ENCODE data around the gene ZNF774.
"Not testable (repeated sequence)": the region's sequence is repeated elsewhere in the genome, so short reads cannot be mapped to it uniquely, and the experiment has no call there.

ZNF774 gene

GRCh38 chr15:90345857-90346256 is 6.2 kb upstream of the ZNF774 start:
- no peak for DNase-seq (ENCODE audit: low read depth in 2 of 2)

- DNase-seq (ENCODE audit: low read depth in 2 of 2) = not testable (repeated sequence)
Observed at GRCh38 chr15:90347431-90348065, 4.5 kb upstream of the ZNF774 start.

- no peak for DNase-seq (ENCODE audit: low read depth in 2 of 2)
Observed at GRCh38 chr15:90348456-90348855, 3.6 kb upstream of the ZNF774 start.

- no peak for DNase-seq (ENCODE audit: low read depth in 2 of 2)
Observed at GRCh38 chr15:90349072-90349471, 3.0 kb upstream of the ZNF774 start.

- no peak for DNase-seq (ENCODE audit: low read depth in 2 of 2)
Observed at GRCh38 chr15:90349821-90350220, 2.3 kb upstream of the ZNF774 start.

GRCh38 chr15:90351479-90352106 is 491 bp upstream of the ZNF774 start:
- DNase-seq (ENCODE audit: low read depth in 2 of 2) = no peak

GRCh38 chr15:90354986-90355385 is 2.9 kb downstream of the ZNF774 start:
- DNase-seq (ENCODE audit: low read depth in 2 of 2) = no peak

- no peak for DNase-seq (ENCODE audit: low read depth in 2 of 2)
Observed at GRCh38 chr15:90358124-90359033, 6.3 kb downstream of the ZNF774 start.

GRCh38 chr15:90360746-90361145 is 8.7 kb downstream of the ZNF774 start:
- no peak for DNase-seq (ENCODE audit: low read depth in 2 of 2)

GRCh38 chr15:90362936-90363212 is 10.8 kb downstream of the ZNF774 start:
- DNase-seq (ENCODE audit: low read depth in 2 of 2) = no peak

GRCh38 chr15:90364251-90364650 is 12.2 kb downstream of the ZNF774 start:
- no peak for DNase-seq (ENCODE audit: low read depth in 2 of 2)

GRCh38 chr15:90365414-90366055 is 13.5 kb downstream of the ZNF774 start:
- DNase-seq (ENCODE audit: low read depth in 2 of 2) = no peak

GRCh38 chr15:90367576-90367975 is 15.5 kb downstream of the ZNF774 start:
- DNase-seq (ENCODE audit: low read depth in 2 of 2) = no peak

- no peak for DNase-seq (ENCODE audit: low read depth in 2 of 2)
Observed at GRCh38 chr15:90375071-90375470, 23.0 kb downstream of the ZNF774 start.

GRCh38 chr15:90376789-90377188 is 24.7 kb downstream of the ZNF774 start:
- peak; percentile 15 to 29 for DNase-seq (ENCODE audit: low read depth in 2 of 2)

- DNase-seq (ENCODE audit: low read depth in 2 of 2) = no peak
Observed at GRCh38 chr15:90379263-90379662, 27.2 kb downstream of the ZNF774 start.

- no peak for DNase-seq (ENCODE audit: low read depth in 2 of 2)
Observed at GRCh38 chr15:90381515-90381914, 29.4 kb downstream of the ZNF774 start.

- DNase-seq (ENCODE audit: low read depth in 2 of 2) = no peak
Observed at GRCh38 chr15:90382320-90382719, 30.2 kb downstream of the ZNF774 start.

GRCh38 chr15:90386221-90386620 is 34.1 kb downstream of the ZNF774 start:
- DNase-seq (ENCODE audit: low read depth in 2 of 2) = no peak

- peak; percentile 96 to 98 for DNase-seq (ENCODE audit: low read depth in 2 of 2)
Observed at GRCh38 chr15:90387534-90388461, 35.7 kb downstream of the ZNF774 start, which contains the start of gene IQGAP1. IQGAP1 (plus strand) TSS chr15:90388242; CDS start chr15:90388342, 100 bp downstream.
